ENCODE measurements around the gene AP5S1.

The AP5S1 gene

DNA sequence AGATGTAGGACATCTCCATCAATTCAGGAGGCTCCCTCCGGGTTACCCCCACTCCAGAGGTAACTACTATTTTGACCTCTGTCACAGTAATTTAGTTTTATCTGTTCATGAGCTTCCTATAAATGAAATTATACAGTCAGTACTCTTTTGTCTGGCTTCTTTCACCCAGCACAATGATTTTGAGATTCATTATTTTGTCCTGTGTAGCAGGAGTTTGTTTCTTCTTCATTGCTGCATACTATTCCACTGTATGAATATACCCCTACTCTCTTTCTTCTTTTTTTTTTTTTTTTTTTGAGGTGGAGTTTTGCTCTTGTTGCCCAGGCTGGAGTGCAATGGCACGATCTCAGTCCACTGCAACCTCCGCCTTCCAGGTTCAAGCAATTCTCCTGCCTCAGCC is 11.8 kb upstream of the AP5S1 start:
- Histone ChIP-seq H3K4me3 (ENCODE audit: low read length) (no peak overlapping the region), H3K4me1 (ENCODE audit: insufficient read depth, low read length) (peaks cover 4% of the 10 kb centered on the region), H3K9me3 (ENCODE audit: low read length) (no peaks in the 10 kb centered on the region), H3K36me3 (ENCODE audit: insufficient read depth, low read length) (peaks cover 11% of the 10 kb centered on the region), H3K27me3 (ENCODE audit: insufficient read depth, low read length) (no peaks in the 10 kb centered on the region), H2AFZ (ENCODE audit: low read depth, low read length) (no peak overlapping the region)

DNA sequence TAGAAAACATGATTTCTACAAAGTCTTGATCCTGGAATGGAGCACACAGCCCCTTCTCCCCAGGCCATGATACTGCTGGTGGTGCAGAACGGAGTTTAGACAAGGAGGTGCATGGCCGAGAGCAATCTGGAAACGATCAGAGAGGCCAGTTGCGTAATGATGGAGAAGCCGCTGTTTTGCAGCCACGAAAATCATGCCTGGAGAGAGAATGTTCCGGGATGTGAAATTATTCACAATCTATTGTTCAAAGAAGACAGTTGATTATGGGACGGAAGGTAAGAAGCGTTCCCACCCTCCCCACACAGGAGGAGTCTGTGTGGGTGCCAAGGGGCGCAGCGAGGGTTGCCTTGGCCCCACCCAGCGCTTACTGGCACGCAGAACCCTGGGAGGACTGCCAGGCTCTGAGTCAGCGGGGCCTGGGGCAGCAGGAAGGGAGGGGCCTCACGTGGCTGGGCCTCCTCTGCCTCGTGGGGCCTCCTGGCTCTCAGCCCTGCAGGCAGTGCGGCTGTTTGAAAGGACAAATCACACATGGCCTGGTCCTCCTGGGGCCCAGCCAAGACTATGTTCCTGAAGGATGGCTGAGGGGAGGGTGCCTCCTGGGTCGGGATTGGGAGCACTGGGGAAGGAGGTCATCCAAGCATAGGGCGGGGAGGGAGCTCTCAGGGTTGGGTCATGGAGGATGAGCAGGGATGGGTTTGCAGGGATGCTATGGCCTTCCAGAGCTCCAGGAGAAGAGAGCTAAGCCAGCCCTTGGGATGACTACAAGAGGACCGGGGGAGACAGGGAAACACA is 8.7 kb upstream of the AP5S1 start:
- H3K4me1 ChIP-seq (ENCODE audit: insufficient read depth, low read length): peaks cover 7% of the 10 kb centered on the region
- H3K27me3 ChIP-seq (ENCODE audit: insufficient read depth, low read length): no peaks in the 10 kb centered on the region
- no peaks in the 10 kb centered on the region for H3K36me3 ChIP-seq (ENCODE audit: insufficient read depth, low read length)
- H3K9me3 ChIP-seq (ENCODE audit: low read length): no peaks in the 10 kb centered on the region
- no peak overlapping the region for H3K4me3 ChIP-seq (ENCODE audit: low read length)
- no peak overlapping the region for H2AFZ ChIP-seq (ENCODE audit: low read depth, low read length)

DNA sequence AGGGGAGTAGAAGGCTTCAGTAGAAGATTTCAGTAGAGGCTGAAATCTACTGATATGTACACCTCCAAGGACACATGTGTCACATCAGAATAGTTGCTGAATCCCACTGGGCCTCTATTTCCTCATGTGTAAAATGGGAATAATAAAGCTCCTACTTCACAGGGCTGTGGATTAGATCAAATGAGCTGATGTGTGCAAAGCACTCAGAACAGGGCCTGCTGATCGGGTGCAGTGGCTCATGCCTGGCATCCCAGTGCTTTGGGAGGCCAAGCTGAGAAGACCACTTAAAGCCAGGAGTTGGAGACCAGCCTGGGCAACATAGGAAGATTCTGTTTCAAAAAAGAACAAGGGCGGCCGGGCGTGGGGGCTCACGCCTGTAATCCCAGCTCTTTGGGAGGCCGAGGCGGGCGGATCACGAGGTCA is 8.1 kb upstream of the AP5S1 start:
- Histone ChIP-seq H3K27me3 (ENCODE audit: insufficient read depth, low read length) (no peaks in the 10 kb centered on the region), H3K4me3 (ENCODE audit: low read length) (no peak overlapping the region), H2AFZ (ENCODE audit: low read depth, low read length) (no peak overlapping the region), H3K36me3 (ENCODE audit: insufficient read depth, low read length) (no peaks in the 10 kb centered on the region), H3K9me3 (ENCODE audit: low read length) (no peaks in the 10 kb centered on the region), H3K4me1 (ENCODE audit: insufficient read depth, low read length) (peaks cover 7% of the 10 kb centered on the region)

GRCh38 chr20:3812975-3813847 is 7.1 kb upstream of the AP5S1 start:
- no peaks in the 10 kb centered on the region for H3K27me3 ChIP-seq (ENCODE audit: insufficient read depth, low read length)
- H3K4me3 ChIP-seq (ENCODE audit: low read length): no peak overlapping the region
- no peaks in the 10 kb centered on the region for H3K9me3 ChIP-seq (ENCODE audit: low read length)
- peaks cover 7% of the 10 kb centered on the region for H3K4me1 ChIP-seq (ENCODE audit: insufficient read depth, low read length)
- no peaks in the 10 kb centered on the region for H3K36me3 ChIP-seq (ENCODE audit: insufficient read depth, low read length)
- H2AFZ ChIP-seq (ENCODE audit: low read depth, low read length): no peak overlapping the region

DNA sequence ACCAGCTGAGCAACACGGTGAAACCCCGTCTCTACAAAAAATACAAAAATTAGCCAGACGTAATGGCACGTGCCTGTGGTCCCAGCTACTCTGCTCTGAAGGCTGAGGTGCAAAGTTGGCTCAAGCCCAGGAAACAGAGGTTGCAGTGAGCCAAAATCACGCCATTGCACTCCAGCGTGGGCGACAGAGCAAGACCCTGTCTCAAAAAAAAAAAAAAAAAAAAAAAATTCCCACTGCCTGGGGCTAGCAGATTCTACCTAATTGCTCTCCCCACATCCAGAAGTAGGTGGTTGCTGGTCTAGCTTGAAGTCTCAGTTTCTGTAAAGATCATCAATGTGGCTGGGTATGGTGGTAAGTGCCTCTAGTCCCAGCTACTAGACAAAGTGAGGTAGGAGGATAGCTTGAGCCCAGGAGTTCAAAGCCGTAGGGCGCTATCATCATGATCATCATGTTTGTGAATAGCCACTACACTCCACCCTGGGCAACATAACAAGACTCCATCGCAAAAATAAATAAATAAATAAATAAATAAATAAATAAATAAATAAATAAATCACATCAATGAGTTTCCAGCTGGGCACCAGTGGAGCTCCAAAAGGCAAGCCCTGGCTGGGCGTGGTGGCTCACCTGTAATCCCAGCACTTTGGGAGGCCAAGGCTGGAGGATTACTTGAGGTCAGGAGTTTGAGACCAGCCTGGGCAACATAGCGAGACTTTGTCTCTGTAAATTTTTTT is 6.3 kb upstream of the AP5S1 start:
- Histone ChIP-seq H3K9me3 (ENCODE audit: low read length) (no peaks in the 10 kb centered on the region), H3K36me3 (ENCODE audit: insufficient read depth, low read length) (no peaks in the 10 kb centered on the region), H2AFZ (ENCODE audit: low read depth, low read length) (no peak overlapping the region), H3K4me1 (ENCODE audit: insufficient read depth, low read length) (peaks cover 7% of the 10 kb centered on the region), H3K4me3 (ENCODE audit: low read length) (no peak overlapping the region), H3K27me3 (ENCODE audit: insufficient read depth, low read length) (no peaks in the 10 kb centered on the region)

- no peaks in the 10 kb centered on the region for H3K9me3 ChIP-seq (ENCODE audit: low read length)
- no peak overlapping the region for H2AFZ ChIP-seq (ENCODE audit: low read depth, low read length)
- peaks cover 7% of the 10 kb centered on the region for H3K4me1 ChIP-seq (ENCODE audit: insufficient read depth, low read length)
- H3K36me3 ChIP-seq (ENCODE audit: insufficient read depth, low read length): no peaks in the 10 kb centered on the region
- H3K4me3 ChIP-seq (ENCODE audit: low read length): no peak overlapping the region
- H3K27me3 ChIP-seq (ENCODE audit: insufficient read depth, low read length): no peaks in the 10 kb centered on the region
These were observed 5.3 kb upstream of the AP5S1 start for GRCh38 chr20:3814928-3815495.

DNA sequence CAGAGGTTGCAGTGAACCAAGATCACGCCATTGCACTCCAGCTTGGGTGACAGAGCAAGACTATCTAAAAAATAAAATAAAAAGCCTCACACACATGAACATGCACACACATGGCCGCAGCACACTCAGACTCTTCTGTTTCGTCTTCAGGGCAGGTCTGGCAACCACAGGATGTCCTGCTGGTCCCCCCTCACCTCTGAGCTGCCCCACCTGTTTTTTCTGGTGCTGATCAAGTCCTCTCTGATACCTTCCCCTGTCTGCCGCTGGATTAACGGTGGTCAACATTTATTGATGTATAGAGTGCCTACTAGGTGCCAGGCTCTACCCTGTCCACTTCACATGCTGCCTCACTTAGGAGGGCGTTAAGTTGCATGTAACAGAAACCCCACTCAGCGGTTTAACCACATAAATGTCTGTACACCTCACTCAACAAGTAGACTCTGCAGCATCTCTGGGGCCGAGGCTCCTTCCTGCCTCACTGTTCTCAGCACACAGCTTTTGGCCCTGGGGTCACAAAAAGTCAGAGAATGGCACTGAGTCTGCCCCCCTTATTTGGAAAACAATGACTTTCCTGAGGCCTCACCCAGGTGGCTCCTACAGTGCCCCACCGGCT is 4.5 kb upstream of the AP5S1 start:
- H3K4me3 ChIP-seq (ENCODE audit: low read length): no peak overlapping the region
- no peak overlapping the region for H2AFZ ChIP-seq (ENCODE audit: low read depth, low read length)
- no peaks in the 10 kb centered on the region for H3K9me3 ChIP-seq (ENCODE audit: low read length)
- peaks cover 7% of the 10 kb centered on the region for H3K4me1 ChIP-seq (ENCODE audit: insufficient read depth, low read length)
- no peaks in the 10 kb centered on the region for H3K36me3 ChIP-seq (ENCODE audit: insufficient read depth, low read length)
- no peaks in the 10 kb centered on the region for H3K27me3 ChIP-seq (ENCODE audit: insufficient read depth, low read length)

DNA sequence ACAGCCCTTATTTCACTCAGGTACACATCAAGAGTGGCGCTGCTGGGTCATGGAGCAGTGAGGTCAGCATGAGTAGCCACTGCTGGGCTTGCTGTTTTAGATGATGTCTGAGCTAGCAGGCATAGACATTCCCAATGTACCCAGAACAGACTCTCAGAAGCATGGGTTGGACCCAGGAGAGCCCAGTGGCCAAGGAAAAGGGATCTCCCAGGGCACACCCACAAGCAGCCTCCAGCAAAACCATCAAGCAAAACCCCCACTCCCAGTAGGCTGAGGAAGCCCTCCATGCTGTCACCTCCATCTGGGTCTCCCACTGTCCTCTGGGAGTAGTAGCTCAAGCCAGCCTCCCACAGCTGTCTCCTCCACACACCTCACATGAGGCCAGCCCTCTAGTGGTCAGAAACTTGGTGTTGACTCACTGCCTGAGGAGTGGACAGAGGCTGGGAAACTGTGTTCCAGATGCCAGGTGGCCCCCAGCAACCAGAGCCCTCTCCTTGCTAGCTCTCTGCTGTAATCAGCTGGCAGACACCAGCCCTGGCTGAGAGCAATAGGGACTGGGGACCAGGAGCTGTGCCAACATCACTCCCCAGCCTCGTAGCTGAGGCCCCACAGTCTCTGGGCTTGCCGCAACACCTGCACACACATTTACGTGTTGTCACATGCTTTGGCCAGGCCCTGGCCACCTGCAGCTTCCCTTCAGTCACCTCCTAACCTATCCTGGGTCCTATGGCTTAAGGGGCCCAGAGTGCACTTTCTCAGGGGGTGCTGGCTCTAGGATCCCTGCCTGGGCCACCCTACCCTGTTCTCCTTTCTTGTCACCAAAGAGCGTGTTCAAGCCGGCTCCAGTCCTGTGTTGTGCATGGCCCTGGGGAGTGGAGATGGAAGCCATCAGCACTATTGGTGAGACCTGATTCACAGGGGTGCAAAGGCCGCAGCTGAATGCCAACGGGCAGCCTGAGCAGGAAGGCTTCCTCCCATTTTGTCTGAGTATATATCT is 1.9 kb upstream of the AP5S1 start:
- Histone ChIP-seq H2AFZ (ENCODE audit: low read depth, low read length) (no peak overlapping the region), H3K36me3 (ENCODE audit: insufficient read depth, low read length) (peaks cover 7% of the 10 kb centered on the region), H3K9me3 (ENCODE audit: low read length) (no peaks in the 10 kb centered on the region), H3K27me3 (ENCODE audit: insufficient read depth, low read length) (no peaks in the 10 kb centered on the region), H3K4me1 (ENCODE audit: insufficient read depth, low read length) (peaks cover 10% of the 10 kb centered on the region), H3K4me3 (ENCODE audit: low read length) (no peak overlapping the region)

DNA sequence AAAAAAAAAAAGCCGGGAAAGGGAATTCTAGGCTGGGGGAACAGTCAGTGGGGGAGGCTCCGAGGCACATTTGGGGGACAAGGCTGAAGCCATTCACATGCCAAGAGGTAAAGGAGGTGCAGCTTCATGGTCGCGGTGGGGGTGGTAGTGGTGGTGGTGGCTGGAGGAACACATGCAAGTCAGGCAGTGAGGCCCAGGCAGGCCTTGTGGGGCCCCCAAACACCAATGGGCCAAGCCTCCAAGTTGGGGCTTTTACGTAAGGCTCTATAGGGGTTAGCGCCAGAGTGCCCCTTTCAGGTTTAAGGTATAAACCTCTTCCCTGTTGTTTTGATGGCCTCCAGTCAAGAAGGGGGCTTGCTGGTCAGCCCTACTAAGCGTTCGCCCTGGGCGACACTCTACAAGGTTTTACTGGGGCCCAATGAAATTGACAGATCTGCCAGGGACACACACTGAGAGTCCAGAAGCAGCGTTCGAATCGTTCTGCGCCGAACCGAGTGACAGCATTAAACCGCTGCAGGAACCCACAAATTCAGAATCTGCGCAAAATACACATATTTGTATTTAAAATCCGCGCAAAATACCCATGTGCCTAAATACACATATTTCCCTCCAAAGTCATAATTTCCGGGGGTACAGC is 818 bp upstream of the AP5S1 start:
- Histone ChIP-seq H3K4me1 (ENCODE audit: insufficient read depth, low read length) (peaks cover 10% of the 10 kb centered on the region), H3K4me3 (ENCODE audit: low read length) (peak overlapping the region; percentile 90), H3K9me3 (ENCODE audit: low read length) (no peaks in the 10 kb centered on the region), H3K36me3 (ENCODE audit: insufficient read depth, low read length) (peaks cover 16% of the 10 kb centered on the region), H3K27me3 (ENCODE audit: insufficient read depth, low read length) (no peaks in the 10 kb centered on the region), H2AFZ (ENCODE audit: low read depth, low read length) (peak overlapping the region; percentile 81)

- peak overlapping the region; percentile 81 for H2AFZ ChIP-seq (ENCODE audit: low read depth, low read length)
- peaks cover 18% of the 10 kb centered on the region for H3K36me3 ChIP-seq (ENCODE audit: insufficient read depth, low read length)
- H3K4me1 ChIP-seq (ENCODE audit: insufficient read depth, low read length): peaks cover 7% of the 10 kb centered on the region
- peak overlapping the region; percentile 90 for H3K4me3 ChIP-seq (ENCODE audit: low read length)
- H3K9me3 ChIP-seq (ENCODE audit: low read length): no peaks in the 10 kb centered on the region
- no peaks in the 10 kb centered on the region for H3K27me3 ChIP-seq (ENCODE audit: insufficient read depth, low read length)
These were observed 767 bp downstream of the AP5S1 start for GRCh38 chr20:3820901-3821727.

DNA sequence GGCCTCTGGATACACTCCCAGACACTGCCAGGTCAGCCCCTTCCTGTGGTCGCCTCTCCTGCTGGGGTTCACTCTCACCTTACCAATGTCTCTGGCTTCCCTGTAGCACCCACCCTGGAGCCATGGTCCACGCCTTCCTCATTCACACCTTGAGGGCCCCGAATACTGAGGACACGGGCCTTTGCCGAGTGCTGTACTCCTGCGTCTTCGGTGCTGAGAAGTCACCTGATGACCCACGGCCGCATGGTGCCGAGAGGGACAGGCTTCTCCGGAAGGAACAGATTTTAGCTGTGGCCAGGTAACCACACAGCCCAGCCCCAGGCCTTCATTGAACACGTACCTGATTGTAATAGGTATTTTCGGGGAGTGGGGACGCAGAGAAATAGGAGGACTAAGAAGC is 1.6 kb downstream of the AP5S1 start:
- no peak overlapping the region for H2AFZ ChIP-seq (ENCODE audit: low read depth, low read length)
- peaks cover 19% of the 10 kb centered on the region for H3K36me3 ChIP-seq (ENCODE audit: insufficient read depth, low read length)
- H3K4me3 ChIP-seq (ENCODE audit: low read length): no peak overlapping the region
- H3K9me3 ChIP-seq (ENCODE audit: low read length): no peaks in the 10 kb centered on the region
- peaks cover 7% of the 10 kb centered on the region for H3K4me1 ChIP-seq (ENCODE audit: insufficient read depth, low read length)
- no peaks in the 10 kb centered on the region for H3K27me3 ChIP-seq (ENCODE audit: insufficient read depth, low read length)
